ENCODE measurements around the gene OAS1. TPM values are rescaled to one million over a fixed set of nuclear protein-coding genes. Genes with fewer than 3 reads are reported as not detected.

Gene OAS1
- total and polyA plus RNA-seq, 2 of the 8 experiments (the other 6 are each of a cell fraction or from before 2014, with no cell fraction given) = 0.23 TPM; not detected in 1

DNA sequence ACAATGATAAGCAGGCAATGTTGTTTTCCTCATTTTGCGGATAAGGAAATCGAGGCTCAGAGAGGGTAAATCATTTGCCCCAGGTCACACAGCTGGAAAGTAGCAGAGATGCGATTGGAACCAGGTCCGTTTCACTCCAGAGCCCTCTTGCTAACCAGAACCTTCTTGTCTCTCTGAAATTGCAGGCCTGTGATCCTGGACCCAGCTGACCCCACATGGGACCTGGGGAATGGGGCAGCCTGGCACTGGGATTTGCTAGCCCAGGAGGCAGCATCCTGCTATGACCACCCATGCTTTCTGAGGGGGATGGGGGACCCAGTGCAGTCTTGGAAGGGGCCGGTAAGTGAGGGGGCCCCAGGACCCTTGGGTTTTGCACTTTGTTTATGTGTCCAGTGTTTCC lies 41.0 kb downstream of the OAS1 start:
- CTCF ChIA-PET (ENCODE audit: partially characterized antibody) = interaction anchor here (0.8 to 1.0 kb wide), 2 partner anchors 47 to 55 kb away, joined by 3 read pairs; no protein-coding TSS in a partner anchor
- FAIRE-seq = no peak
- Histone ChIP-seq H3K14ac (ENCODE audit: insufficient read length) (no peak overlapping the region), H4K20me1 (replicated peaks in 1 of 2; ENCODE audit: control insufficient read depth in 1 of 2, insufficient read depth in 2 of 2, low read length in 2 of 2) (no peaks in the 10 kb centered on the region), H4K8ac (ENCODE audit: extremely low read depth, insufficient read depth, low read length) (no peak overlapping the region), H3K56ac (replicated peaks; ENCODE audit: insufficient read length, low read depth, low read length) (no peak overlapping the region), H2BK120ac (replicated peaks; ENCODE audit: low read depth, low read length) (no peak overlapping the region), H2AK5ac (ENCODE audit: low read depth, low read length) (no peak overlapping the region), H3K23ac (ENCODE audit: insufficient read length) (no peak overlapping the region), H3K9ac (replicated peaks in 1 of 4; ENCODE audit: extremely low read depth in 1 of 4, low read depth in 3 of 4, low read length in 3 of 4) (no peak overlapping the region), H2BK5ac (ENCODE audit: low read depth, low read length) (no peak overlapping the region), H4K5ac (ENCODE audit: insufficient read length, low read depth, low read length) (no peak overlapping the region), H2AFZ (ENCODE audit: low read length) (no peak overlapping the region), H3K9me3 (ENCODE audit: insufficient read depth in 2 of 2, low read depth in 1 of 2, low read length in 1 of 2) (no peaks in the 10 kb centered on the region), H3K79me2 (ENCODE audit: control insufficient read depth in 1 of 2, insufficient read depth in 2 of 2, low read length in 2 of 2) (no peaks in the 10 kb centered on the region), H3K79me1 (ENCODE audit: low read depth, low read length) (no peaks in the 10 kb centered on the region), H4K91ac (replicated peaks; ENCODE audit: insufficient read length, low read length) (no peak overlapping the region), H3K18ac (ENCODE audit: extremely low read depth, low read length) (no peak overlapping the region), H3K27me3 (replicated peaks in 1 of 4; ENCODE audit: control insufficient read depth in 3 of 4, extremely low read depth in 1 of 4, insufficient read depth in 3 of 4, low read length in 3 of 4) (no peaks in the 10 kb centered on the region), H3K23me2 (ENCODE audit: low read depth, low read length) (no peaks in the 10 kb centered on the region), H2BK20ac (ENCODE audit: low read length) (no peak overlapping the region), H2BK15ac (ENCODE audit: low read length) (no peak overlapping the region), H3K36me3 (ENCODE audit: control insufficient read depth in 2 of 4, insufficient read depth in 4 of 4, low read length in 3 of 4) (no peaks in the 10 kb centered on the region), H3K4ac (replicated peaks; ENCODE audit: insufficient read length, low read depth, low read length) (no peak overlapping the region), H3K27ac (ENCODE audit: low read depth, low read length) (no peak overlapping the region), H2BK12ac (ENCODE audit: low read depth, low read length) (no peak overlapping the region), H3K4me2 (ENCODE audit: insufficient read depth in 1 of 2, low read depth in 2 of 2, low read length in 2 of 2) (no peak overlapping the region), H3K4me3 (ENCODE audit: extremely low read depth in 1 of 4, insufficient read depth in 2 of 4, low read depth in 3 of 4, low read length in 4 of 4) (no peak overlapping the region), H3K4me1 (replicated peaks in 1 of 4; ENCODE audit: control insufficient read depth in 3 of 4, insufficient read depth in 4 of 4, low read length in 3 of 4) (0 out of 7 replicates have a peak, but pooled peaks cover 0 to 3% (median 0%) of the 10 kb centered on the region in 4 experiments)
- POLR2A ChIA-PET (ENCODE audit: partially characterized antibody) = no interaction called here
- TF ChIP-seq KDM1A (IDR thresholded peaks at IDR 0.05; ENCODE audit: borderline replicate concordance, low read length) (0 out of 2 replicates have a peak, but pooled peaks have one; percentile 5), TCF12 (IDR thresholded peaks at IDR 0.05; ENCODE audit: low read depth, low read length) (no peak)
- DNase-seq (ENCODE audit: low read depth in 1 of 2, low spot score in 2 of 2) = no peak
- 93% methylated on average over 5 of the region's 5 CpGs; no CpG with 5 or more reads in 1 of the 2 experiments for WGBS, 2 experiments (ENCODE audit: extremely low coverage in 1 of 2, insufficient coverage in 1 of 2, insufficient read length in 1 of 2, insufficient replicate concordance in 2 of 2, low coverage in 1 of 2, low lambda C conversion rate in 2 of 2, missing lambda C conversion rate in 1 of 2)
